Mammary epithelial cell (primary cell): ENCODE data around the gene GNGT1.

Experiments
- CTCF ChIP-seq, 2 donors: IDR thresholded peaks in 1 of 2; conservative IDR thresholded peaks in 1 of 2; 2 replicates each; pipeline ENCODE4 v1.5.1; 2011 to 2012; ENCODE audit warnings: inconsistent platforms in 2 of 2, low read length in 2 of 2, mild to moderate bottlenecking in 2 of 2, control low read depth in 1 of 2, low read depth in 1 of 2; ENCODE audit not compliant: insufficient read depth in 1 of 2; ENCODE audit errors: extremely low read depth in 1 of 2
- EZH2 ChIP-seq: IDR thresholded peaks from 2 replicates; pipeline ENCODE4 v1.6.1; 2012; ENCODE audit warnings: low read length, inconsistent platforms, borderline replicate concordance

DNA sequence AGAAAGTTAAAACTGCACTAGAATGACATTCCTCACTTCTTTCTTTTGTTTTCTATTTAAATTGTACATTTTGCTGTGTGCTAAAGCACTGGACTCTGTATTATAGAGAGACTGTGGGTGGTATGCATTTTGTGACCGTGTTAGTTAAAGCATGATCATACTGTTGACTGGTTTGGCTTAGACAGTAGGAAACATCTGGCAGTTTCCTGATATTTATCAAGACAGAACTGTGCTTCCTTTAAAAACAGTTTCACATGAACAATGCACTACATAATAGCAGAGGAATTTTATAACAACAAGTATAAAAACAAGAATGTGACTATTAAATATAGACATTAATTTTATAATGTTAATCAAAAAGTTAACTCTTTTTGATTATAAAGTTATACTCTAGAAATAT is 38.3 kb downstream of the GNGT1 start:
- TF ChIP-seq CTCF (conservative IDR thresholded peaks at IDR 0.05 in 1 of 2, IDR thresholded peaks at IDR 0.05 in 1 of 2; ENCODE audit: extremely low read depth in 1 of 2, insufficient read depth in 1 of 2, low read depth in 1 of 2, low read length in 2 of 2) (no peak), EZH2 (no peak)
